ENCODE data around the gene FLT3LG.

Gene FLT3LG

GRCh38 chr19:49473868-49474541 lies at the start of gene FLT3LG:
Gene FLT3LG, plus strand, starts transcription at chr19:49474215. Its CDS starts 425 bp downstream, at chr19:49474640.
- peak; percentile 99 for DNase-seq (ENCODE audit: low spot score)

- DNase-seq (ENCODE audit: low spot score), result no peak
Observed at GRCh38 chr19:49425178-49425577, 48.8 kb upstream of the FLT3LG start, which contains the start of gene GFY. Gene GFY, plus strand, starts transcription at chr19:49425388. Its CDS starts 1,043 bp downstream, at chr19:49426431.

- no peak for DNase-seq (ENCODE audit: low spot score)
Observed at GRCh38 chr19:49425922-49426592, 48.0 kb upstream of the FLT3LG start.

- DNase-seq (ENCODE audit: low spot score), result no peak
Observed at GRCh38 chr19:49427339-49427738, 46.7 kb upstream of the FLT3LG start.

- DNase-seq (ENCODE audit: low spot score), result no peak
Observed at GRCh38 chr19:49427855-49428546, 46.0 kb upstream of the FLT3LG start.

GRCh38 chr19:49428547-49429451 lies 45.2 kb upstream of the FLT3LG start:
- DNase-seq (ENCODE audit: low spot score), result no peak

- DNase-seq (ENCODE audit: low spot score), result no peak
Observed at GRCh38 chr19:49430172-49430677, 43.8 kb upstream of the FLT3LG start.

- DNase-seq (ENCODE audit: low spot score), result peak; percentile 28
Observed at GRCh38 chr19:49430678-49431329, 43.2 kb upstream of the FLT3LG start.

- no peak for DNase-seq (ENCODE audit: low spot score)
Observed at GRCh38 chr19:49431330-49431749, 42.7 kb upstream of the FLT3LG start.

GRCh38 chr19:49432141-49433073 lies 41.6 kb upstream of the FLT3LG start:
- no peak for DNase-seq (ENCODE audit: low spot score)

- no peak for DNase-seq (ENCODE audit: low spot score)
Observed at GRCh38 chr19:49433240-49433901, 40.6 kb upstream of the FLT3LG start.

GRCh38 chr19:49434907-49435583 lies 39.0 kb upstream of the FLT3LG start:
- DNase-seq (ENCODE audit: low spot score), result no peak

- DNase-seq (ENCODE audit: low spot score), result no peak
Observed at GRCh38 chr19:49435670-49436069, 38.3 kb upstream of the FLT3LG start.

- DNase-seq (ENCODE audit: low spot score), result no peak
Observed at GRCh38 chr19:49436381-49437017, 37.5 kb upstream of the FLT3LG start.

- no peak for DNase-seq (ENCODE audit: low spot score)
Observed at GRCh38 chr19:49437231-49437630, 36.8 kb upstream of the FLT3LG start.

- DNase-seq (ENCODE audit: low spot score), result no peak
Observed at GRCh38 chr19:49438261-49438660, 35.8 kb upstream of the FLT3LG start.

- DNase-seq (ENCODE audit: low spot score), result no peak
Observed at GRCh38 chr19:49439836-49440235, 34.2 kb upstream of the FLT3LG start.

GRCh38 chr19:49440439-49441209 lies 33.4 kb upstream of the FLT3LG start:
- DNase-seq (ENCODE audit: low spot score), result no peak
